ENCODE data around the gene TAS2R7. TPM values are rescaled to one million over a fixed set of nuclear protein-coding genes. Genes with fewer than 3 reads are reported as not detected.

TAS2R7 gene
- total RNA-seq, 1 donor: not detected

DNA sequence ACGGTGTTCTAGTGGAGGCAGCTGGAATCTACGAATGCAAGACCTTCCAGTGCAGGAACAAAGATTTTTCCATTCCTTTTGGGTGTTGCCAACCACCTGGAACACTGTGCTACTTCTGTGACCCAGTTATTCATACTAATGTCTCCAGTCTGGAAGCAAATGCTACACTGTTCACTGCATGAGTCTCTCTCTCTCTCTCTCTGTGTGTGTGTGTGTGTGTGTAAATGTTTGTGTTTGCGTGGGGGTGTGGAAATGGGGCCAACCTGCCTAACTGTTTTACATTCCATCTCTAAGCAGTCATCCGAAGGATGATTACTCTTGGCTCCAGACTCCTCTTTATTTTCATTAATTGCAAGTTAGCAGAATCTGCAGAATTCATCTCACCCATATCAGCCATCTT, 49.4 kb downstream of the TAS2R7 start:
- TF ChIP-seq, protein P1, sequence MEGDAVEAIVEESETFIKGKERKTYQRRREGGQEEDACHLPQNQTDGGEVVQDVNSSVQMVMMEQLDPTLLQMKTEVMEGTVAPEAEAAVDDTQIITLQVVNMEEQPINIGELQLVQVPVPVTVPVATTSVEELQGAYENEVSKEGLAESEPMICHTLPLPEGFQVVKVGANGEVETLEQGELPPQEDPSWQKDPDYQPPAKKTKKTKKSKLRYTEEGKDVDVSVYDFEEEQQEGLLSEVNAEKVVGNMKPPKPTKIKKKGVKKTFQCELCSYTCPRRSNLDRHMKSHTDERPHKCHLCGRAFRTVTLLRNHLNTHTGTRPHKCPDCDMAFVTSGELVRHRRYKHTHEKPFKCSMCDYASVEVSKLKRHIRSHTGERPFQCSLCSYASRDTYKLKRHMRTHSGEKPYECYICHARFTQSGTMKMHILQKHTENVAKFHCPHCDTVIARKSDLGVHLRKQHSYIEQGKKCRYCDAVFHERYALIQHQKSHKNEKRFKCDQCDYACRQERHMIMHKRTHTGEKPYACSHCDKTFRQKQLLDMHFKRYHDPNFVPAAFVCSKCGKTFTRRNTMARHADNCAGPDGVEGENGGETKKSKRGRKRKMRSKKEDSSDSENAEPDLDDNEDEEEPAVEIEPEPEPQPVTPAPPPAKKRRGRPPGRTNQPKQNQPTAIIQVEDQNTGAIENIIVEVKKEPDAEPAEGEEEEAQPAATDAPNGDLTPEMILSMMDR (IDR thresholded peaks at IDR 0.05; ENCODE audit: extremely low read depth, low read depth, low read length): no peak

More for the DNA sequence above, 49.4 kb downstream of the TAS2R7 start:
- Histone ChIP-seq H4K20me1 (ENCODE audit: insufficient read depth, low read length) (no peaks in the 10 kb centered on the region), H3K27ac (ENCODE audit: low read depth, low read length) (no peak overlapping the region), H3K4me1 (ENCODE audit: insufficient read depth, low read length) (peaks cover 7% of the 10 kb centered on the region), H3K4me2 (ENCODE audit: insufficient read depth, low read length) (no peak overlapping the region), H3K4me3 (ENCODE audit: insufficient read depth, low read length) (no peak overlapping the region), H3K27me3 (ENCODE audit: insufficient read depth, low read length) (peaks cover 6% of the 10 kb centered on the region), H3K9me3 (ENCODE audit: low read depth, low read length) (peaks cover 7% of the 10 kb centered on the region), H3K36me3 (ENCODE audit: insufficient read depth, low read length) (no peaks in the 10 kb centered on the region), H3K79me2 (ENCODE audit: insufficient read depth, low read length) (no peaks in the 10 kb centered on the region), H2AFZ (ENCODE audit: low read length) (no peak overlapping the region)
- no peak for DNase-seq (ENCODE audit: insufficient read length, low spot score, missing footprints)

Small RNA genes within 50 kb of the gene (small RNA-seq; reads per million reads assigned to genes)
- gene PRR4: not detected

Other genes starting within 250 kb of the TAS2R7 start
- 16.3 and 18.0 TPM in 2 replicates for gene MAGOHB, start 189.0 kb downstream of the TAS2R7 start, total RNA-seq
- under 0.01 TPM in 2 replicates for gene STYK1, start 128.6 kb downstream of the TAS2R7 start, total RNA-seq
- gene YBX3, start 79.3 kb downstream of the TAS2R7 start, total RNA-seq: 147 TPM in 2 replicates
- under 0.01 and 0.36 TPM in 2 replicates for gene TAS2R8, start 4.7 kb upstream of the TAS2R7 start, total RNA-seq
- not detected in 2 replicates for gene TAS2R9, start 7.5 kb upstream of the TAS2R7 start, total RNA-seq
- 1.1 and 1.8 TPM in 2 replicates for gene TAS2R10, start 23.7 kb upstream of the TAS2R7 start, total RNA-seq
- 2.7 and 2.9 TPM in 2 replicates for gene PRR4, start 46.8 kb upstream of the TAS2R7 start, total RNA-seq
- gene PRH1, start 81.6 kb upstream of the TAS2R7 start, total RNA-seq: 24.2 and 31.2 TPM in 2 replicates
- 2.9 and 3.8 TPM in 2 replicates for gene TAS2R13, start 106.9 kb upstream of the TAS2R7 start, total RNA-seq
- gene PRH2, start 126.6 kb upstream of the TAS2R7 start, total RNA-seq: 0.36 TPM in 1 of 2 replicates, not detected in the other
- 5.9 and 7.2 TPM in 2 replicates for gene TAS2R14, start 136.6 kb upstream of the TAS2R7 start, total RNA-seq
- 4.4 and 6.2 TPM in 2 replicates for gene TAS2R50, start 184.3 kb upstream of the TAS2R7 start, total RNA-seq
- gene TAS2R20, start 195.7 kb upstream of the TAS2R7 start, total RNA-seq: 5.3 and 5.4 TPM in 2 replicates
- gene TAS2R19, start 220.0 kb upstream of the TAS2R7 start, total RNA-seq: 5.0 and 7.6 TPM in 2 replicates
- gene TAS2R31, start 228.8 kb upstream of the TAS2R7 start, total RNA-seq: 7.2 and 9.7 TPM in 2 replicates

Measured in osteoblast (primary cell).